GM15510 (cell line): ENCODE measurements around the gene ALB.

Source experiments
- POLR2A ChIP-seq: IDR thresholded peaks from 3 replicates; pipeline ENCODE4 v1.6.1; 2011; ENCODE audit warnings: borderline replicate concordance; ENCODE audit not compliant: insufficient read length; ENCODE audit errors: extremely low read depth

ALB gene

DNA sequence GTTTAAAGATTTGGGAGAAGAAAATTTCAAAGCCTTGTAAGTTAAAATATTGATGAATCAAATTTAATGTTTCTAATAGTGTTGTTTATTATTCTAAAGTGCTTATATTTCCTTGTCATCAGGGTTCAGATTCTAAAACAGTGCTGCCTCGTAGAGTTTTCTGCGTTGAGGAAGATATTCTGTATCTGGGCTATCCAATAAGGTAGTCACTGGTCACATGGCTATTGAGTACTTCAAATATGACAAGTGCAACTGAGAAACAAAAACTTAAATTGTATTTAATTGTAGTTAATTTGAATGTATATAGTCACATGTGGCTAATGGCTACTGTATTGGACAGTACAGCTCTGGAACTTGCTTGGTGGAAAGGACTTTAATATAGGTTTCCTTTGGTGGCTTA lies 1.1 kb downstream of the ALB start:
- TF ChIP-seq POLR2A: no peak

DNA sequence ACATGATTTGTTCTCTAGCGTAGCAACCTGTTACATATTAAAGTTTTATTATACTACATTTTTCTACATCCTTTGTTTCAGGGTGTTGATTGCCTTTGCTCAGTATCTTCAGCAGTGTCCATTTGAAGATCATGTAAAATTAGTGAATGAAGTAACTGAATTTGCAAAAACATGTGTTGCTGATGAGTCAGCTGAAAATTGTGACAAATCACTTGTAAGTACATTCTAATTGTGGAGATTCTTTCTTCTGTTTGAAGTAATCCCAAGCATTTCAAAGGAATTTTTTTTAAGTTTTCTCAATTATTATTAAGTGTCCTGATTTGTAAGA lies 2.4 kb downstream of the ALB start:
- no peak for TF ChIP-seq POLR2A

DNA sequence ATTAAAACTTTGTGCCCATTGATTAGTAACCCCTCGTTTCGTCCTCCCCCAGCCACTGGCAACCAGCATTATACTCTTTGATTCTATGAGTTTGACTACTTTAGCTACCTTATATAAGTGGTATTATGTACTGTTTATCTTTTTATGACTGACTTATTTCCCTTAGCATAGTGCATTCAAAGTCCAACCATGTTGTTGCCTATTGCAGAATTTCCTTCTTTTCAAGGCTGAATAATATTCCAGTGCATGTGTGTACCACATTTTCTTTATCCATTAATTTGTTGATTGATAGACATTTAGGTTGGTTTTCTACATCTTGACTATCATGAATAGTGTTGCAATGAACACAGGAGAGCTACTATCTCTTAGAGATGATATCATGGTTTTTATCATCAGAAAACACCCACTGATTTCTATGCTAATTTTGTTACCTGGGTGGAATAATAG lies 3.2 kb downstream of the ALB start:
- no peak for TF ChIP-seq POLR2A

GRCh38 chr4:73408181-73408867 lies 4.2 kb downstream of the ALB start:
- no peak for TF ChIP-seq POLR2A

DNA sequence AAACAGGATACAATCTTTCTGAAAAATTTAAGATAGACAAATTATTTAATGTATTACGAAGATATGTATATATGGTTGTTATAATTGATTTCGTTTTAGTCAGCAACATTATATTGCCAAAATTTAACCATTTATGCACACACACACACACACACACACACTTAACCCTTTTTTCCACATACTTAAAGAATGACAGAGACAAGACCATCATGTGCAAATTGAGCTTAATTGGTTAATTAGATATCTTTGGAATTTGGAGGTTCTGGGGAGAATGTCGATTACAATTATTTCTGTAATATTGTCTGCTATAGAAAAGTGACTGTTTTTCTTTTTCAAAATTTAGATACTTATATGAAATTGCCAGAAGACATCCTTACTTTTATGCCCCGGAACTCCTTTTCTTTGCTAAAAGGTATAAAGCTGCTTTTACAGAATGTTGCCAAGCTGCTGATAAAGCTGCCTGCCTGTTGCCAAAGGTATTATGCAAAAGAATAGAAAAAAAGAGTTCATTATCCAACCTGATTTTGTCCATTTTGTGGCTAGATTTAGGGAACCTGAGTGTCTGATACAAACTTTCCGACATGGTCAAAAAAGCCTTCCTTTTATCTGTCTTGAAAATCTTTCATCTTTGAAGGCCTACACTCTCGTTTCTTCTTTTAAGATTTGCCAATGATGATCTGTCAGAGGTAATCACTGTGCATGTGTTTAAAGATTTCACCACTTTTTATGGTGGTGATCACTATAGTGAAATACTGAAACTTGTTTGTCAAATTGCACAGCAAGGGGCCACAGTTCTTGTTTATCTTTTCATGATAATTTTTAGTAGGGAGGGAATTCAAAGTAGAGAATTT lies 5.2 kb downstream of the ALB start:
- no peak for TF ChIP-seq POLR2A

DNA sequence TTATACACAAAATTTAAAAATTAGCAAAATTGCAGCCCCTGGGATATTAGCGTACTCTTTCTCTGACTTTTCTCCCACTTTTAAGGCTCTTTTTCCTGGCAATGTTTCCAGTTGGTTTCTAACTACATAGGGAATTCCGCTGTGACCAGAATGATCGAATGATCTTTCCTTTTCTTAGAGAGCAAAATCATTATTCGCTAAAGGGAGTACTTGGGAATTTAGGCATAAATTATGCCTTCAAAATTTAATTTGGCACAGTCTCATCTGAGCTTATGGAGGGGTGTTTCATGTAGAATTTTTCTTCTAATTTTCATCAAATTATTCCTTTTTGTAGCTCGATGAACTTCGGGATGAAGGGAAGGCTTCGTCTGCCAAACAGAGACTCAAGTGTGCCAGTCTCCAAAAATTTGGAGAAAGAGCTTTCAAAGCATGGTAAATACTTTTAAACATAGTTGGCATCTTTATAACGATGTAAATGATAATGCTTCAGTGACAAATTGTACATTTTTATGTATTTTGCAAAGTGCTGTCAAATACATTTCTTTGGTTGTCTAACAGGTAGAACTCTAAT lies 6.0 kb downstream of the ALB start:
- no peak for TF ChIP-seq POLR2A

DNA sequence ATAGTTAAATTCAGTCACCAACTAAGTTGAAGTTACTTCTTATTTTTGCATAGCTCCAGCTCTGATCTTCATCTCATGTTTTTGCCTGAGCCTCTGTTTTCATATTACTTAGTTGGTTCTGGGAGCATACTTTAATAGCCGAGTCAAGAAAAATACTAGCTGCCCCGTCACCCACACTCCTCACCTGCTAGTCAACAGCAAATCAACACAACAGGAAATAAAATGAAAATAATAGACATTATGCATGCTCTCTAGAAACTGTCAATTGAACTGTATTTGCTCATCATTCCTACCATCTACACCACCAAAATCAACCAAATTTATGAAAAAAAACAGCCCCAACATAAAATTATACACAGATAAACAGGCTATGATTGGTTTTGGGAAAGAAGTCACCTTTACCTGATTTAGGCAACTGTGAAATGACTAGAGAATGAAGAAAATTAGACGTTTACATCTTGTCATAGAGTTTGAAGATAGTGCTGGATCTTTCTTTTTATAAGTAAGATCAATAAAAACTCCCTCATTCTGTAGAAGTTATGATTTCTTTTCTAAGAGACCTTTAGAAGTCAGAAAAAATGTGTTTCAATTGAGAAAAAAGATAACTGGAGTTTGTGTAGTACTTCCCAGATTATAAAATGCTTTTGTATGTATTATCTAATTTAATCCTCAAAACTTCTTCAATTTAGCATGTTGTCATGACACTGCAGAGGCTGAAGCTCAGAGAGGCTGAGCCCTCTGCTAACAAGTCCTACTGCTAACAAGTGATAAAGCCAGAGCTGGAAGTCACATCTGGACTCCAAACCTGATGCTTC lies 7.0 kb downstream of the ALB start:
- no peak for TF ChIP-seq POLR2A

DNA sequence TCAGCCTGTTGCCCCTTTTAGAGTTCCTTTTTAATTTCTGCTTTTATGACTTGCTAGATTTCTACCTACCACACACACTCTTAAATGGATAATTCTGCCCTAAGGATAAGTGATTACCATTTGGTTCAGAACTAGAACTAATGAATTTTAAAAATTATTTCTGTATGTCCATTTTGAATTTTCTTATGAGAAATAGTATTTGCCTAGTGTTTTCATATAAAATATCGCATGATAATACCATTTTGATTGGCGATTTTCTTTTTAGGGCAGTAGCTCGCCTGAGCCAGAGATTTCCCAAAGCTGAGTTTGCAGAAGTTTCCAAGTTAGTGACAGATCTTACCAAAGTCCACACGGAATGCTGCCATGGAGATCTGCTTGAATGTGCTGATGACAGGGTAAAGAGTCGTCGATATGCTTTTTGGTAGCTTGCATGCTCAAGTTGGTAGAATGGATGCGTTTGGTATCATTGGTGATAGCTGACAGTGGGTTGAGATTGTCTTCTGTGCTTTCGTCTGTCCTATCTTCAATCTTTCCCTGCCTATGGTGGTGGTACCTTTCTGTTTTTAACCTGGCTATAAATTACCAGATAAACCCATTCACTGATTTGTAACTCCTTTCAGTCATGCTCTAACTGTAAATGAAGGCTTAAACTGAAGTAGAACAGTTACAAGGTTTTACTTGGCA lies 7.8 kb downstream of the ALB start:
- TF ChIP-seq POLR2A: no peak

GRCh38 chr4:73413294-73413755 lies 9.2 kb downstream of the ALB start:
- no peak for TF ChIP-seq POLR2A

DNA sequence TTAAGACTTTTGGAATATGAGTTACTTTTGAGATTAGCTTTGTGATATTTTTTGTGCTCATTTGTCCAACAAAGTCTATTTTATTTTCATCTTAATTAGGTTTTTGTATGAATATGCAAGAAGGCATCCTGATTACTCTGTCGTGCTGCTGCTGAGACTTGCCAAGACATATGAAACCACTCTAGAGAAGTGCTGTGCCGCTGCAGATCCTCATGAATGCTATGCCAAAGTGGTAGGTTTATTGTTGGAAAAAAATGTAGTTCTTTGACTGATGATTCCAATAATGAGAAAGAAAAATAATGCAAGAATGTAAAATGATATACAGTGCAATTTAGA lies 10.8 kb downstream of the ALB start:
- no peak for TF ChIP-seq POLR2A

- TF ChIP-seq POLR2A: no peak
Observed at GRCh38 chr4:73415807-73416238, 11.7 kb downstream of the ALB start.

GRCh38 chr4:73416423-73417087 lies 12.5 kb downstream of the ALB start:
- no peak for TF ChIP-seq POLR2A

- no peak for TF ChIP-seq POLR2A
Observed at GRCh38 chr4:73417342-73417741, 13.3 kb downstream of the ALB start.

- TF ChIP-seq POLR2A: no peak
Observed at GRCh38 chr4:73417973-73418372, 13.9 kb downstream of the ALB start.
